Measurements from ENCODE around the gene KCNS1. TPM values are rescaled to one million over a fixed set of nuclear protein-coding genes. Genes with fewer than 3 reads are reported as not detected.

KCNS1 gene
- total RNA-seq, 1 donor from 2014 or later: 2.2 TPM

DNA sequence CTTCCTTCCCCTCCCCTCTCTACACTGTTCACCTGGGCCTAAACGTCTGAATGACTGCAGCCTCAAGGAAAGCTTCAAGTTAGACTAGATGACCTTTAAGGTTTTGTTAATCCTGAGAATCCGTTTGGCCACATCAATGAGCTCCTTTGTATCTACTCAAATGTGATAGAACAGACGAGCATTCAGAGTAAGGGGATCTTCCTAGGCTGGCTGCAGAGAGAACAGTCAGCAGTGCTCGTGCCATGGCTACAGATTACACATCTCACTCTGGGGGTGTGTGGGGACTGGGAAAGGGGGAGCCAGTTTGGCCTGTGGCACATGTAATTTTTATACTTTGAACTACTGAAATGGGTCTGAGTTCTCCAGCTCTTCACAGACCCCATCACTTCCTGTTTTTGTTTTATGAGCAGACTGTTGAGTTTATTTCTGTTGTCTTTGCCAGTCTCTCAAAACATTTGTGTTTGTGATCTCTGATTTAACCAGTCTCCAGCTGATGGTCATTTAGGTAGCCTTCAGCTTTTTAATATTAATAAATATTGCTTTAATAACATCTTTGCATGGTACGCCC lies 50.9 kb downstream of the KCNS1 start:
- H3K36me3 Mint-ChIP-seq: peaks cover 3% of the 10 kb centered on the region
- no peak overlapping the region for H3K27ac Mint-ChIP-seq
- H3K9me3 Mint-ChIP-seq: no peaks in the 10 kb centered on the region
- no peak for DNase-seq (ENCODE audit: extremely low spot score, unreplicated experiment)
- H3K4me1 Mint-ChIP-seq (ENCODE audit: unreplicated experiment): peaks cover 27% of the 10 kb centered on the region
- TF ChIP-seq, protein P1, sequence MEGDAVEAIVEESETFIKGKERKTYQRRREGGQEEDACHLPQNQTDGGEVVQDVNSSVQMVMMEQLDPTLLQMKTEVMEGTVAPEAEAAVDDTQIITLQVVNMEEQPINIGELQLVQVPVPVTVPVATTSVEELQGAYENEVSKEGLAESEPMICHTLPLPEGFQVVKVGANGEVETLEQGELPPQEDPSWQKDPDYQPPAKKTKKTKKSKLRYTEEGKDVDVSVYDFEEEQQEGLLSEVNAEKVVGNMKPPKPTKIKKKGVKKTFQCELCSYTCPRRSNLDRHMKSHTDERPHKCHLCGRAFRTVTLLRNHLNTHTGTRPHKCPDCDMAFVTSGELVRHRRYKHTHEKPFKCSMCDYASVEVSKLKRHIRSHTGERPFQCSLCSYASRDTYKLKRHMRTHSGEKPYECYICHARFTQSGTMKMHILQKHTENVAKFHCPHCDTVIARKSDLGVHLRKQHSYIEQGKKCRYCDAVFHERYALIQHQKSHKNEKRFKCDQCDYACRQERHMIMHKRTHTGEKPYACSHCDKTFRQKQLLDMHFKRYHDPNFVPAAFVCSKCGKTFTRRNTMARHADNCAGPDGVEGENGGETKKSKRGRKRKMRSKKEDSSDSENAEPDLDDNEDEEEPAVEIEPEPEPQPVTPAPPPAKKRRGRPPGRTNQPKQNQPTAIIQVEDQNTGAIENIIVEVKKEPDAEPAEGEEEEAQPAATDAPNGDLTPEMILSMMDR (conservative IDR thresholded peaks at IDR 0.05): no peak
- no peaks in the 10 kb centered on the region for H3K27me3 Mint-ChIP-seq
- no peak overlapping the region for H3K4me3 Mint-ChIP-seq

DNA sequence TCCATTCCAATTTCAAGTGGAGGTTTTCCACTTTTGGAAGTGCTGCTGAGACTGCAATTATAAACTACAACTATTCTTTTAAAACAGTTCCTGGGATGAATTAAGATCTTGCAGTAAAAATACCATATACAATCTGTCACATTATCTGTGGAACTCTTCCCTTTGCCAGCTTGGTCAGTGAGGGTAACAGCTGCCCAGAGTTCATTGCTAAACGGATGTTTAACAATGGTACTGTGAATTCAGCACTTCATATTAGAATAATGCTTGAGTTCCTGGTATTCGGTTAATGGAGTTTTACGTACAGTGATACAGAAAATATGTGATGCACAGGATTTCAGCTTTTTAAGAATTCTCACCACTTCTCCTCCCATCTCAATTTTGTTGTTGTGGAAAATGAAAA lies 51.5 kb downstream of the KCNS1 start:
- H3K27ac Mint-ChIP-seq: no peak overlapping the region
- H3K36me3 Mint-ChIP-seq: no peaks in the 10 kb centered on the region
- DNase-seq (ENCODE audit: extremely low spot score, unreplicated experiment): no peak
- H3K27me3 Mint-ChIP-seq: no peaks in the 10 kb centered on the region
- no peaks in the 10 kb centered on the region for H3K9me3 Mint-ChIP-seq
- H3K4me3 Mint-ChIP-seq: no peak overlapping the region
- TF ChIP-seq, protein P1 (conservative IDR thresholded peaks at IDR 0.05): no peak
- peaks cover 27% of the 10 kb centered on the region for H3K4me1 Mint-ChIP-seq (ENCODE audit: unreplicated experiment)

DNA sequence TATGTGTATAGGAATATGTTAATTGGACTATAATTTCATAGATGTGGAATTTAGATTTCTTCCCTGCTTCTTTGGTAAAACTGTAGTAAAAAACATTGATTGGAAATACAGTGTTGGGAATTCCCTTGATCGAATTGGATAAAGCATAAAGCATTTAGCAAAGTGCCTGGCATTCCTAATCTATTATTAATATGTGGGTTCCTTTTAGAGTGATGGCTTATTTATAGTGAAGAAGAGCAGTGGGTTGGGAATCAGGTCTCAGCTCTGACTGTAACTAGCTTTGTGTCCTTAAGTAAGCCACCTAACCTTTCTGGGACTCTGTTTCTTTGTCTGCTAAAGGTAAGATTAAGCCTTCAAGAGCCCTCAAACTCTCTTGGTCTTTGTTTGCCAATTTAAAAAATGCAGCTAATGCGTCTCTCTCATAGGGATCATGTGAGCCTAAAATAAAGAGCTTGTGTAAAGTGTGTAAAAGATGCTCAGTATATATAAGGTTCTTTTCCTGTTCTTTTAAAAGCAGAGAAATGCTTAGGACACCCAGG lies 53.3 kb downstream of the KCNS1 start:
- TF ChIP-seq, protein P1 (conservative IDR thresholded peaks at IDR 0.05): no peak
- Mint-ChIP-seq H3K27ac (no peak overlapping the region), H3K4me1 (ENCODE audit: unreplicated experiment) (peaks cover 29% of the 10 kb centered on the region), H3K9me3 (no peaks in the 10 kb centered on the region), H3K36me3 (peaks cover 8% of the 10 kb centered on the region), H3K27me3 (no peaks in the 10 kb centered on the region), H3K4me3 (no peak overlapping the region)
- no peak for DNase-seq (ENCODE audit: extremely low spot score, unreplicated experiment)

DNA sequence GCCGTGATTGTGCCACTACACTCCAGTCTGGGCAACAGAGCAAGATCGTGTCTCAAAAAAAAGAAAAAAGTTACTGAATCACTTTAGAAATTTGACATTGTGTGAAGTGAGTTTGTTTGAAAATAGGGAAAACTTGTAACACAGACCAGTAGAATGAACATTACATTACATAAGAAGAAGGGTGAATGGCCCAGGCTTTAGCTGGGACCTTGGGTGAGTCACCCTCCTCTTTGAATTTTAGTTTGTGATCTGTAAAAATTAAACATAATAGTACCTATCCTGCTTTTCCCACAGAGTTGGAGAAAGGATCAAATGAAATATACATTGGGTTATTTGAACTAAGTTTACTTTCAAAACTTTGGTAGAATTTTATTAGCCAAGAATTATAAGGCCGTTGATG lies 56.3 kb downstream of the KCNS1 start:
- peaks cover 27% of the 10 kb centered on the region for H3K4me1 Mint-ChIP-seq (ENCODE audit: unreplicated experiment)
- TF ChIP-seq, protein P1 (conservative IDR thresholded peaks at IDR 0.05): no peak
- H3K27me3 Mint-ChIP-seq: no peaks in the 10 kb centered on the region
- no peak for DNase-seq (ENCODE audit: extremely low spot score, unreplicated experiment)
- no peaks in the 10 kb centered on the region for H3K9me3 Mint-ChIP-seq
- no peak overlapping the region for H3K4me3 Mint-ChIP-seq
- H3K27ac Mint-ChIP-seq: no peak overlapping the region
- peaks cover 11% of the 10 kb centered on the region for H3K36me3 Mint-ChIP-seq

DNA sequence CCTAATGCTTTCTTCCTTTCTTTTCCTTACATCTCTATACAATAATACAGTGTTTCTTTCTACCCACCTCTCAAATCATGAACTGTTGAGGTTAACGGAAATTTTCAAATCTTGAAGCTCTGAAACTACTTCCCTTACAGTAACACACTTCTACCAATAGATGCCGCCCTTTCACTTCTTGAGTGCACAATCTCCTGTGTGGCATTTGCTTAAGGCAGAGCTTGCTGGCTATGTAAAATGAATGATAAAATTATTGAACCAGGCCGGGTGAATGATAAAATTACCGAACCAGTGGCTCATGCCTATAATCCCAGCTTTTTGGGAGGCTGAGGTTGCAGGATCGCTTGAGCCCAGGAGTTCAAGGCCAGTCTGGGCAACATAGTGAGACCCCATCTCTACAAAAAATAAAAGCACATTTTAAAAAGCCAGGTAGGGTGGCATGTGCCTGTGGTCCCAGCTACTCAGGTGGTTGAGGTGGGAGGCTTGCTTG lies 56.8 kb downstream of the KCNS1 start:
- no peak overlapping the region for H3K4me3 Mint-ChIP-seq
- H3K4me1 Mint-ChIP-seq (ENCODE audit: unreplicated experiment): peaks cover 23% of the 10 kb centered on the region
- no peak overlapping the region for H3K27ac Mint-ChIP-seq
- TF ChIP-seq, protein P1 (conservative IDR thresholded peaks at IDR 0.05): peak; percentile 94
- no peak for DNase-seq (ENCODE audit: extremely low spot score, unreplicated experiment)
- peaks cover 11% of the 10 kb centered on the region for H3K36me3 Mint-ChIP-seq
- no peaks in the 10 kb centered on the region for H3K27me3 Mint-ChIP-seq
- no peaks in the 10 kb centered on the region for H3K9me3 Mint-ChIP-seq

Measured in type B pancreatic cell (in vitro differentiated cells).